ENCODE data around the gene METTL17. TPM values are rescaled to one million over a fixed set of nuclear protein-coding genes. Genes with fewer than 3 reads are reported as not detected.
A peak's percentile ranks its signal among the peaks of the same experiment; 100 is the strongest.
"Not testable (repeated sequence)": the region's sequence is repeated elsewhere in the genome, so short reads cannot be mapped to it uniquely, and the experiment has no call there.

The METTL17 gene
- total RNA-seq, 1 experiment from 2014 or later, result 150 TPM

GRCh38 chr14:21039585-21040369 is 50.0 kb downstream of the METTL17 start:
- H2AFZ ChIP-seq (ENCODE audit: low read length), result no peak overlapping the region
- no peak overlapping the region for H3K4me2 ChIP-seq (ENCODE audit: low read depth, low read length, poor library complexity, severe bottlenecking)

DNA sequence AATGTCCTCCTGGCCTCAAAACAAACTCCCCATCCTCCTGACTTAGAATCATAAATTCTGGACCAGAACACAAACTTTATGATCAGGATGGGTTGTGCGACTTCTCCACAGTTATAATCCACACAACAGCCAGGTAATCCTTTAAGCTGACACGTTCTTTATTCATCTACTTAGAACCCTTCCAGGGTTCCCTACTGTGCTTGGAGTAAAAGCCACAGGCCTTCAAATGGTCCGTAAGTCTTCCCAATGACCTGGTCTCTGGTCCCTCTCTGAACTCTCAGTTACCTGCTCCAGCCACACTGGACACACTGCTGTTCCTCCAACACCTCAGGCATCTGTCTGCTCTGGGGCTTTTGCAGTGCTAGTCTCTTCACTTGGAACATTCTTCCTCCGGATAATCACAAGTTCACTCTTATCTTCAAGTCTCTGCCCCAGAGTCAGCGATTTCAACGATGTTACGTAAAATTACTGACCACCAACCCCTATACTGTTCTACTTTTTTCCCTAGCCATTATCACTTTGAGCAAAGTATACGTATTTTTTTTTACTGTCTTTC is 50.7 kb downstream of the METTL17 start:
- no peak overlapping the region for H3K4me3 ChIP-seq (ENCODE audit: low read length)
- no peaks in the 10 kb centered on the region for H3K27me3 ChIP-seq (ENCODE audit: low read length)
- no peak overlapping the region for H2AFZ ChIP-seq (ENCODE audit: low read length)
- H3K36me3 ChIP-seq (ENCODE audit: insufficient read depth, low read length), result no peaks in the 10 kb centered on the region
- no peaks in the 10 kb centered on the region for H3K9me2 ChIP-seq (replicated peaks; ENCODE audit: insufficient read depth, low read length)
- H3K27ac ChIP-seq (ENCODE audit: low read length), result no peak overlapping the region
- no peaks in the 10 kb centered on the region for H4K20me1 ChIP-seq (ENCODE audit: insufficient read depth, low read depth, low read length)
- no peak overlapping the region for H3K4me2 ChIP-seq (ENCODE audit: low read depth, low read length, poor library complexity, severe bottlenecking)
- H3K9me3 ChIP-seq (ENCODE audit: low read length), result no peaks in the 10 kb centered on the region
- H3K79me2 ChIP-seq (ENCODE audit: low read length), result no peaks in the 10 kb centered on the region
- no peak overlapping the region for H3K9ac ChIP-seq (ENCODE audit: low read length)
- H3K4me1 ChIP-seq (ENCODE audit: low read length), result no peaks in the 10 kb centered on the region
- no peak for DNase-seq

More at GRCh38 chr14:21039585-21040369, 50.0 kb downstream of the METTL17 start:
- peak; percentile 81 for DNase-seq
- no peak overlapping the region for H3K9ac ChIP-seq (ENCODE audit: low read length)
- no peaks in the 10 kb centered on the region for H4K20me1 ChIP-seq (ENCODE audit: insufficient read depth, low read depth, low read length)
- no peak overlapping the region for H3K27ac ChIP-seq (ENCODE audit: low read length)
- H3K36me3 ChIP-seq (ENCODE audit: insufficient read depth, low read length), result no peaks in the 10 kb centered on the region
- no peaks in the 10 kb centered on the region for H3K9me3 ChIP-seq (ENCODE audit: low read length)
- no peaks in the 10 kb centered on the region for H3K4me1 ChIP-seq (ENCODE audit: low read length)
- no peaks in the 10 kb centered on the region for H3K79me2 ChIP-seq (ENCODE audit: low read length)
- no peak overlapping the region for H3K4me3 ChIP-seq (ENCODE audit: low read length)
- H3K9me2 ChIP-seq (replicated peaks; ENCODE audit: insufficient read depth, low read length), result no peaks in the 10 kb centered on the region
- no peaks in the 10 kb centered on the region for H3K27me3 ChIP-seq (ENCODE audit: low read length)

GRCh38 chr14:21040941-21041340 is 51.2 kb downstream of the METTL17 start:
- DNase-seq; H2AFZ ChIP-seq (ENCODE audit: low read length); H3K27ac ChIP-seq (ENCODE audit: low read length); H3K79me2 ChIP-seq (ENCODE audit: low read length); H3K4me3 ChIP-seq (ENCODE audit: low read length); H3K36me3 ChIP-seq (ENCODE audit: insufficient read depth, low read length); H4K20me1 ChIP-seq (ENCODE audit: insufficient read depth, low read depth, low read length); H3K9ac ChIP-seq (ENCODE audit: low read length); H3K4me2 ChIP-seq (ENCODE audit: low read depth, low read length, poor library complexity, severe bottlenecking); H3K27me3 ChIP-seq (ENCODE audit: low read length); H3K9me3 ChIP-seq (ENCODE audit: low read length); H3K9me2 ChIP-seq (replicated peaks; ENCODE audit: insufficient read depth, low read length); H3K4me1 ChIP-seq (ENCODE audit: low read length): not testable (repeated sequence)

DNA sequence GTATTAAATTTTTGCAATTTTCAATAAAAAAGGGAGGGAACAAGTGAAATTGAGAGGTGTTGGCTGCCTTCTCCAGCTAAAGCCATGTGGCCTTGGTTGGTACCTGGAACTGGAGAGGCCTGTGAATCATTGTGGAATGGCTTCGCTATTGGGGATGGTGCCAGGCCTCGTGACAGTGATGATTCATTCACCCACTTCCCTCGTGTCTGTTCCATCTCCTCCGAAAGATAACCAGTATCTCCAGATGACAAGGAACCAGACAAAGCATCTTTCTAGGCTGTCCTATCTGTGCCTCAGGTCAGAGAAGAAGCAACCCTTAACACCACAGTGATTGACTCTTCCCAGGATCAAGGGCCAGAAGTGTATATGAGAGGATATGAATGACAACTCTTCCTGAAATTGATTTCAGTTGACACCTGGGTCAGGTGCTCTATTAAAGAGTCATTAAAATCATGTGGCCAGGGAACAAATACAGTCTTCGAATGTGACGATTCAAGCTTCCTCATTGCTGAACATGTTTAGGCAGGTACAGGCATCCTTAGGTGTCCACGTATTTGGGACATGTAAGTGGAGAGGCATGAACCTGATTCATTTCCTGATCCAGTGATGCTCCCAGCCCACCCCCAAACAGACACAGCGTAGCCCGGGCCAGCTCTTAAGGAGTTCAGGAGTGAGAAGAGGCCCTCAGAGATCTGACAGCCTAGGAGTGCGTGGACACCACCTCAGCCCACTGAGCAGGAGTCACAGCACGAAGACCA is 52.1 kb downstream of the METTL17 start, which contains the start of gene RNASE7:
RNASE7 (plus strand) TSS at position 687 of the 758 bp plus-strand sequence. CDS start 631 bp downstream, outside the sequence.
- Histone ChIP-seq H4K20me1 (ENCODE audit: insufficient read depth, low read depth, low read length) (no peaks in the 10 kb centered on the region), H3K27me3 (ENCODE audit: low read length) (no peaks in the 10 kb centered on the region), H3K27ac (ENCODE audit: low read length) (no peak within 1 kb of the TSS), H3K4me3 (ENCODE audit: low read length) (no peak within 1 kb of the TSS), H2AFZ (ENCODE audit: low read length) (no peak within 1 kb of the TSS), H3K36me3 (ENCODE audit: insufficient read depth, low read length) (no peaks in the 10 kb centered on the region), H3K9me2 (replicated peaks; ENCODE audit: insufficient read depth, low read length) (no peaks in the 10 kb centered on the region), H3K79me2 (ENCODE audit: low read length) (no peaks in the 10 kb centered on the region), H3K4me1 (ENCODE audit: low read length) (no peaks in the 10 kb centered on the region), H3K9me3 (ENCODE audit: low read length) (no peaks in the 10 kb centered on the region), H3K4me2 (ENCODE audit: low read depth, low read length, poor library complexity, severe bottlenecking) (no peak within 1 kb of the TSS), H3K9ac (ENCODE audit: low read length) (no peak within 1 kb of the TSS)
- no peak for DNase-seq

- H3K4me2 ChIP-seq (ENCODE audit: low read depth, low read length, poor library complexity, severe bottlenecking), result no peak overlapping the region
- no peaks in the 10 kb centered on the region for H3K4me1 ChIP-seq (ENCODE audit: low read length)
- H3K9ac ChIP-seq (ENCODE audit: low read length), result no peak overlapping the region
- no peaks in the 10 kb centered on the region for H4K20me1 ChIP-seq (ENCODE audit: insufficient read depth, low read depth, low read length)
- H3K4me3 ChIP-seq (ENCODE audit: low read length), result no peak overlapping the region
- H3K27ac ChIP-seq (ENCODE audit: low read length), result no peak overlapping the region
- no peak for DNase-seq
- no peaks in the 10 kb centered on the region for H3K9me3 ChIP-seq (ENCODE audit: low read length)
- H2AFZ ChIP-seq (ENCODE audit: low read length), result no peak overlapping the region
- H3K36me3 ChIP-seq (ENCODE audit: insufficient read depth, low read length), result no peaks in the 10 kb centered on the region
- no peaks in the 10 kb centered on the region for H3K79me2 ChIP-seq (ENCODE audit: low read length)
- H3K27me3 ChIP-seq (ENCODE audit: low read length), result no peaks in the 10 kb centered on the region
- no peaks in the 10 kb centered on the region for H3K9me2 ChIP-seq (replicated peaks; ENCODE audit: insufficient read depth, low read length)
These were observed 53.1 kb downstream of the METTL17 start for GRCh38 chr14:21042918-21043317.

GRCh38 chr14:21043387-21043973 is 53.7 kb downstream of the METTL17 start:
- Histone ChIP-seq H3K79me2 (ENCODE audit: low read length) (no peaks in the 10 kb centered on the region), H3K4me3 (ENCODE audit: low read length) (no peak overlapping the region), H3K27ac (ENCODE audit: low read length) (no peak overlapping the region), H3K27me3 (ENCODE audit: low read length) (no peaks in the 10 kb centered on the region), H3K4me2 (ENCODE audit: low read depth, low read length, poor library complexity, severe bottlenecking) (no peak overlapping the region), H3K9me3 (ENCODE audit: low read length) (no peaks in the 10 kb centered on the region), H3K36me3 (ENCODE audit: insufficient read depth, low read length) (no peaks in the 10 kb centered on the region), H3K9me2 (replicated peaks; ENCODE audit: insufficient read depth, low read length) (no peaks in the 10 kb centered on the region), H3K9ac (ENCODE audit: low read length) (no peak overlapping the region), H4K20me1 (ENCODE audit: insufficient read depth, low read depth, low read length) (no peaks in the 10 kb centered on the region), H3K4me1 (ENCODE audit: low read length) (no peaks in the 10 kb centered on the region), H2AFZ (ENCODE audit: low read length) (no peak overlapping the region)
- DNase-seq, result no peak

DNA sequence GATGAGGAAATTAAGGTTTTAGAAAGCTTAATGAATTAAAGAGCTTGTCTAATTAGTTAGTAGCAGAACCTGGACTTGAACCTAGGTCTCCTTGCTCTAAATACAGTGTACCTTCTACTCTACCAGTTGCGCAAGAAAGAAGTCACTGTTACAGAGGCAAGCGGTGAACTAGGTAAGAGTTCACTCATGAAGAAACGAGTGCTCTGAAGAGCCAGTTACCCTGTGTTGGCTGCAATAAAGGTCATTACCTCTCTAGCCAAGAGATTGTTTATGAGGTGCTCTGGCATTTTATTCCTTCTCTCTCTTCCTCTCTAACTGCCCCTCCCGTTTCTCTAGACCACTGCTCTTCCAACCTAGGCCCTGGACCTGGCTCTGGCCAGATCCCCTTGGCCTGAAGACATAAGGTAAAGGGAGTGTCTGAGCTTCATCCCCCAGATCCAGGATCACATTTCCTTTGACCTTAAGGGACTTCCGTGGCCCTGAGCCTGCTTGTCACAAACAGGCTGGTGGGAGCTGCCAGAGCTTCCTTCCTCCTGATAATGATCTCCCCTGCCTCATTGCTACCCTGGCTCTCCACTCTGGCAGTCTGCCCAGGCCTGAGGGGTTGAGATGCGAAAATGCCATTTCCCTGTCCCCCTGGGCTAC is 54.3 kb downstream of the METTL17 start:
- DNase-seq, result no peak
- Histone ChIP-seq H3K9ac (ENCODE audit: low read length) (no peak overlapping the region), H2AFZ (ENCODE audit: low read length) (no peak overlapping the region), H3K79me2 (ENCODE audit: low read length) (no peaks in the 10 kb centered on the region), H3K36me3 (ENCODE audit: insufficient read depth, low read length) (no peaks in the 10 kb centered on the region), H3K4me3 (ENCODE audit: low read length) (no peak overlapping the region), H3K4me1 (ENCODE audit: low read length) (no peaks in the 10 kb centered on the region), H3K9me2 (replicated peaks; ENCODE audit: insufficient read depth, low read length) (no peaks in the 10 kb centered on the region), H3K27ac (ENCODE audit: low read length) (no peak overlapping the region), H3K4me2 (ENCODE audit: low read depth, low read length, poor library complexity, severe bottlenecking) (no peak overlapping the region), H4K20me1 (ENCODE audit: insufficient read depth, low read depth, low read length) (no peaks in the 10 kb centered on the region), H3K9me3 (ENCODE audit: low read length) (no peaks in the 10 kb centered on the region), H3K27me3 (ENCODE audit: low read length) (no peaks in the 10 kb centered on the region)
